ENCODE results near the gene SARM1. TPM values are rescaled to one million over a fixed set of nuclear protein-coding genes. Genes with fewer than 3 reads are reported as not detected.

The SARM1 gene
- total and polyA plus RNA-seq, 2 of the 13 experiments (the other 11 are each of a cell fraction or from before 2014, with no cell fraction given): 0.73 to 0.86 TPM

- Histone ChIP-seq H3K4me2 (ENCODE audit: low read depth, low read length) (no peak overlapping the region), H3K79me2 (ENCODE audit: insufficient read depth, low read length) (no peaks in the 10 kb centered on the region), H3K4me1 (ENCODE audit: insufficient read depth, low read length) (peaks cover 34% of the 10 kb centered on the region), H2AFZ (ENCODE audit: low read length) (no peak overlapping the region), H3K36me3 (replicated peaks in 1 of 2; ENCODE audit: control insufficient read depth in 1 of 2, insufficient read depth in 2 of 2, low read length in 2 of 2) (peaks cover 7 to 14% of the 10 kb centered on the region in 2 experiments; a peak in 4 of 5 replicates), H3K27me3 (ENCODE audit: control insufficient read depth in 1 of 2, insufficient read depth in 2 of 2, low read length in 2 of 2) (no peaks in the 10 kb centered on the region), H4K20me1 (ENCODE audit: insufficient read depth, low read length) (no peaks in the 10 kb centered on the region), H3K4me3 (replicated peaks in 1 of 3; ENCODE audit: insufficient read depth in 1 of 3, low read depth in 2 of 3, low read length in 3 of 3) (no peak overlapping the region), H3K27ac (ENCODE audit: extremely low read length, insufficient read depth, low read length) (no peak overlapping the region), H3K9me3 (ENCODE audit: low read length) (no peaks in the 10 kb centered on the region), H3K9ac (ENCODE audit: insufficient read depth, low read depth, low read length) (no peak overlapping the region)
- ATAC-seq (peak; percentile 17), DNase-seq (ENCODE audit: low spot score) (no peak), FAIRE-seq (no peak)
- POLR2A ChIA-PET: interaction anchor here (1.4 to 4.8 kb wide), 5 partner anchors 8 to 39 kb away, joined by 4 to 33 read pairs (median 18); partner anchors contain the start of genes POLDIP2, SLC46A1 and VTN
- TF ChIP-seq ZNF574 (CRISPR knock-in tag; IDR thresholded peaks at IDR 0.05) (no peak), PAX8 (CRISPR knock-in tag; IDR thresholded peaks at IDR 0.05; ENCODE audit: borderline replicate concordance) (no peak), POLR2A (IDR thresholded peaks at IDR 0.05; ENCODE audit: insufficient read depth in 1 of 2, low read depth in 2 of 2, low read length in 2 of 2) (peak in 1 of 2 experiments; percentile 17; a peak in 1 of 4 replicates), PHF8 (CRISPR knock-in tag; IDR thresholded peaks at IDR 0.05) (no peak), ZSCAN31 (CRISPR knock-in tag; IDR thresholded peaks at IDR 0.05; ENCODE audit: low read depth) (no peak), POLR2AphosphoS5 (IDR thresholded peaks at IDR 0.05; ENCODE audit: low read depth, low read length) (0 out of 2 replicates have a peak, but pooled peaks have one; percentile 27), ZFP91 (CRISPR knock-in tag; IDR thresholded peaks at IDR 0.05; ENCODE audit: borderline replicate concordance) (no peak), AGO2 (optimal IDR thresholded peaks at IDR 0.05; ENCODE audit: low read depth, low read length) (peak; percentile 84)
- in situ Hi-C loops (cut with HindIII; ENCODE audit: extremely low pct_ligation_motif_present, low pct_unique_long_range_greater_than_20kb): no loop called here
- intact Hi-C loops (cut with micrococcal nuclease; ENCODE audit: unreplicated experiment): loop anchor here (2.0 kb wide), 1 partner anchor 18 kb away; no protein-coding TSS in a partner anchor
- 100% methylated on average over 5 of the region's 6 CpGs for WGBS (ENCODE audit: low lambda C conversion rate)
- BruUV-seq (replicated peaks): no TSS peak
- CTCF ChIA-PET (ENCODE audit: low intra/inter-chr PET ratio, low total read pairs): no interaction called here
These were observed 25.2 kb downstream of the SARM1 start for GRCh38 chr17:28396635-28397239.
